Measurements from ENCODE around the gene TXNRD2.
A peak's percentile ranks its signal among the peaks of the same experiment; 100 is the strongest.

Gene TXNRD2

GRCh38 chr22:19965771-19966709, 24.4 kb upstream of the TXNRD2 start:
- no peak for DNase-seq

GRCh38 chr22:19964701-19965386, 23.2 kb upstream of the TXNRD2 start:
- no peak for DNase-seq

GRCh38 chr22:19963863-19964642, 22.4 kb upstream of the TXNRD2 start:
- no peak for DNase-seq

GRCh38 chr22:19962909-19963806, 21.5 kb upstream of the TXNRD2 start:
- DNase-seq, result peak; percentile 53

- DNase-seq, result peak; percentile 61
Observed at GRCh38 chr22:19962246-19962908, 20.8 kb upstream of the TXNRD2 start.

GRCh38 chr22:19961868-19962245, 20.2 kb upstream of the TXNRD2 start:
- no peak for DNase-seq

- DNase-seq, result no peak
Observed at GRCh38 chr22:19961201-19961580, 19.6 kb upstream of the TXNRD2 start.

GRCh38 chr22:19960491-19961200, 19.0 kb upstream of the TXNRD2 start:
- DNase-seq, result no peak

GRCh38 chr22:19959587-19960490, 18.2 kb upstream of the TXNRD2 start:
- no peak for DNase-seq

- DNase-seq, result no peak
Observed at GRCh38 chr22:19959043-19959586, 17.5 kb upstream of the TXNRD2 start.

GRCh38 chr22:19958083-19959042, 16.7 kb upstream of the TXNRD2 start:
- DNase-seq, result no peak

- no peak for DNase-seq
Observed at GRCh38 chr22:19957445-19957844, 15.8 kb upstream of the TXNRD2 start.

- DNase-seq, result peak; percentile 22
Observed at GRCh38 chr22:19955241-19956128, 13.9 kb upstream of the TXNRD2 start.

- no peak for DNase-seq
Observed at GRCh38 chr22:19951346-19951745, 9.7 kb upstream of the TXNRD2 start.

GRCh38 chr22:19948057-19948760, 6.6 kb upstream of the TXNRD2 start:
- no peak for DNase-seq

All from NCI-H510A treated with DMSO at 0.1 percent for 48 hours (cell line).